Stimulated activated effector memory CD8-positive, alpha-beta T cell treated with anti-CD3 and anti-CD28 coated beads, Interleukin-12 subunit alpha, Interleukin-12 subunit beta, amount 100 ng/mL, for 72 hours (primary cell): ENCODE measurements around the gene TTC23L.

ENCODE experiments used
- ATAC-seq: fragments of 150-1000 bp; cut with Tn5 transposase; 2 replicates; pipeline ENCODE4 v1.10.0; 2021
- DNase-seq, 2 donors: peaks; one replicate each; pipeline ENCODE4 v3.0.0; 2021 to 2022; ENCODE audit warnings: low spot score in 2 of 2
- H3K27ac Mint-ChIP-seq: one replicate; pipeline ENCODE4 v1.8.0; 2022; ENCODE audit warnings: mild to moderate bottlenecking, mixed read lengths
- H3K36me3 Mint-ChIP-seq: one replicate; pipeline ENCODE4 v1.8.0; 2022; ENCODE audit warnings: mild to moderate bottlenecking, mixed read lengths
- H3K4me1 Mint-ChIP-seq: one replicate; pipeline ENCODE4 v1.8.0; 2022; ENCODE audit warnings: mixed read lengths
- H3K4me3 Mint-ChIP-seq: one replicate; pipeline ENCODE4 v1.8.0; 2022; ENCODE audit warnings: mild to moderate bottlenecking, mixed read lengths
- H3K9me3 Mint-ChIP-seq: one replicate; pipeline ENCODE4 v1.8.0; 2022; ENCODE audit warnings: mixed read lengths

The TTC23L gene

DNA sequence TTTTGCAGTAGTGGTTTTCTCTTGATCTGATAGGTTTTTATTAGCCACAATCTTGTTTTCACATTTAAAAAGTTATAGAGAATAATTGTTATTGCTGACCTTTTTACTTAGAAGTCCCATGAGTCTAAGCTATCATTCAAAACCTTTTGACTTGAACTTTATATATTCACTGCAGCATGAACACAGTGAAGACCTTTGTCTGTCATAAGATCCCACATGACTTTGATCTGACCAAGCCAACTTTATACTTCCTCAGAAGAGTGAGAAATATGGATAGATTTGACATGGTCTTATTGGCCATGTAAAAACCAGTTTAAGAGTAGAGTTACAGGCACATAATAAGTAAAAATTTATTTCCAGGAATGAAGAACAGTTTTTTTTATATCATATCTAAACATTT lies 42.3 kb downstream of the TTC23L start:
- H3K27ac Mint-ChIP-seq: no peak overlapping the region
- DNase-seq (no peak), ATAC-seq (no peak)

DNA sequence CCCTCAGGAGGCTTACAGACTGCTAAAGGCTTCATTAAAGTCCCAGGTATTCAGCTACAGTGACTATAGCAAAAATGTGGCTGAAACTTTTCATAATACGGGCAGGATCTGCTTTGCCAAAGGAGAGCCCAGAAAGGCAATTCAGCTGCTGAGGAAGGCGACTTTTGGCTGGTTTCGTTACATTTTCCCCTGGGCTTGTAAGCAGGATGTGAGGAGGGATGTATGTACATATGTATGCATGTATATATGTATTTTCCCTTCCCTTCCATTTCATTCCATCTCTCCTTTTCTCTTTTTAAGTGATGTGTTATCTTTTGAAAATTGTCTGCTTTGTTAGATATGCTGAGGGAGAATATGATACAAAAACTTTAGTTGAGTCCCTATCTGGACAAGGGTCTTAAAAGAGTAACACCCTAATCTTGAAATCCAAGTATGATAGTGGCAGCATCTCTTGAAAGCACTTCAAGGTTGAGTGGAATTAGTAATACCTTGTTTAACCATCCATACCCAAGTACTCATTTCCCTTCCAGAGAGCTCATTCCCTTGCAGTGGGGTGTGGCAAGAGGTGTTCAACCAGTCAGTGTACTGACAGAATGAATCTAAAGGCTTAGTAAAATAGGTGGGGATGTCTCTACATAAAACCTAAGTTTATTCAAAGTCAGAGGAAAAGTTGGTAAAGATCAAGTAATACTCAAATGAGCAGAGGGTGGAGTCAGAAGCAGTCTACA lies 47.6 kb downstream of the TTC23L start:
- H3K27ac Mint-ChIP-seq: no peak overlapping the region
- DNase-seq (no peak), ATAC-seq (no peak)
- no peaks in the 10 kb centered on the region for H3K9me3 Mint-ChIP-seq
- no peaks in the 10 kb centered on the region for H3K36me3 Mint-ChIP-seq
- no peaks in the 10 kb centered on the region for H3K4me1 Mint-ChIP-seq
- no peak overlapping the region for H3K4me3 Mint-ChIP-seq

More for the DNA sequence above, 42.3 kb downstream of the TTC23L start:
- Mint-ChIP-seq H3K36me3 (no peaks in the 10 kb centered on the region), H3K9me3 (peaks cover 5% of the 10 kb centered on the region), H3K4me3 (no peak overlapping the region), H3K4me1 (no peaks in the 10 kb centered on the region)

DNA sequence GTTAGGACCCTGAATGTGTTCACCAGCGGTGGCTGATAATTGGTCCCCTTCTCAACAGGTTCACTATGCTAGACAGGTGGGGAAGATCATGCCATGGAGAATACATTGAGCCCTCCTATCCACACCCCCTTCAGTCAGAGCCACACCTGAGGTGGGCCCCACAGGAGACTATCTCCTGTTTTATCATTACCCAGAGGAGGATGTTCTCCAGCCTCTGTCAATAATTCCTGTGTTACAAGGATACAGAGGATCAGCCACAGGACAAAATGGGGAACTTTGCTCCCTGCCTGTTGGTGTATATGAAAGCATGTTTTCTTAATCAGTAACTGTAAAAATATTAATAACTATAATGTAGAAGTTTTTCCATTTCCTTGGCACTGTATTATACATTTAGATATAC lies 50.4 kb downstream of the TTC23L start:
- no peak for DNase-seq
- Mint-ChIP-seq H3K4me3 (no peak overlapping the region), H3K9me3 (no peaks in the 10 kb centered on the region), H3K36me3 (no peaks in the 10 kb centered on the region), H3K4me1 (no peaks in the 10 kb centered on the region), H3K27ac (no peak overlapping the region)
- ATAC-seq: no peak

DNA sequence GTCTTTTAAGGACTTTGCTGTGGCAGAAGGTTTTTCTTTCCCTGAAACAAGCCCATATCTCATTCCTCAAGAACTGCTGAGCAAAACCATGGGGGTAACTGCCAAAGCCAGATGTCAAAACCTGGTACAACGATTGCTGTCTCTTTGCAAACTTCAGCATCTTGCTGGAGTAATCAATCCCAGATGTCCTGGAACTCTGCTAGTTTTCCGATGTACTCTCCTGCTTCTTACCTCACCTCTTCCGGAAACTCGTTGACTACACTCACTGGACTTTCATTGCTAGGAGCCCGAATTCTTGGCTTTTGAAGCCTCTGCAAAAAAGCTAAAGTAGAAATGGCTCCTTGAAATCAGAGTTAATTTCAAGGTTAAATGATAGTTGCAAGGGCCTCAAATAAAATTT lies 53.0 kb downstream of the TTC23L start:
- ATAC-seq (no peak), DNase-seq (no peak)
- no peak overlapping the region for H3K27ac Mint-ChIP-seq
- H3K9me3 Mint-ChIP-seq: no peaks in the 10 kb centered on the region
- H3K4me1 Mint-ChIP-seq: no peaks in the 10 kb centered on the region
- no peak overlapping the region for H3K4me3 Mint-ChIP-seq
- peaks cover 5% of the 10 kb centered on the region for H3K36me3 Mint-ChIP-seq

DNA sequence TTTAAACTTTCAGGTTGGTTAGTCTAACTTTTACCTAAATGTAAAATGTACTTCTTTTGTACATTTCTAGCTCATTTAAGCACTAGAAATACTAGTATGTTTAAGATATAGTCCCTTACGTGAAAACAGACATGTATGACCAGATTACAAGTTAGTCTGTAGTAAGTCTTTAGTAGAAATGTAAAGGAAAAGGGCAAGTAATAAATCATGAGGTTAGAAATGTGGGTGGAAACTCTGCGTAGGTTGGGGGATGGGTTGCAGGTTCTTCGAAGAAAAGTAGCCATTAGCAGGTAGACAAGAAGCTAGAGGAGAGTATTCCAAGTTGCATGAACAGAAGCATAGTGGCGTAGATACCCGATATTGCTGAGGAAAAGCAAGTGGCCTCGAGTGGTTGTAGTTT lies 53.5 kb downstream of the TTC23L start:
- no peak for DNase-seq
- Mint-ChIP-seq H3K9me3 (no peaks in the 10 kb centered on the region), H3K4me1 (no peaks in the 10 kb centered on the region), H3K27ac (no peak overlapping the region), H3K36me3 (peaks cover 5% of the 10 kb centered on the region), H3K4me3 (no peak overlapping the region)
- ATAC-seq: no peak

DNA sequence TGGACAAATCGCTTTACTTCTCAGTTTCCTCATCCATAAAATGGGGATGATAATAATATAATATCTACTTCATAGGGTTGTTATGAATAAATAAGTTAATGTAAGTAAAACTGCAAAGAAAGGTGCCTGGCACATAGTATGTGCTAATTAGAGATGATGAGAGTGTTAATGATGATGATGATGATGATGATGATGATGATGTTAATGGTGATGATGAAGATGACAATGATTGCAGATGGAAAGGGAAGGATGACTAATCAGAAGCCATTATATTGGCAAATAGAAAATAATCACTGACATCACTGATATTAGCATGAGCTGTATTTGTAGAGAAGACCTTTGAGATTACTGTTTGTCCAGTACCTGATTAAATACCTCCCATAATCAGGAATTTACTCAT lies 55.8 kb downstream of the TTC23L start:
- no peaks in the 10 kb centered on the region for H3K9me3 Mint-ChIP-seq
- DNase-seq (no peak), ATAC-seq (no peak)
- no peak overlapping the region for H3K4me3 Mint-ChIP-seq
- H3K27ac Mint-ChIP-seq: no peak overlapping the region
- peaks cover 5% of the 10 kb centered on the region for H3K36me3 Mint-ChIP-seq
- no peaks in the 10 kb centered on the region for H3K4me1 Mint-ChIP-seq

DNA sequence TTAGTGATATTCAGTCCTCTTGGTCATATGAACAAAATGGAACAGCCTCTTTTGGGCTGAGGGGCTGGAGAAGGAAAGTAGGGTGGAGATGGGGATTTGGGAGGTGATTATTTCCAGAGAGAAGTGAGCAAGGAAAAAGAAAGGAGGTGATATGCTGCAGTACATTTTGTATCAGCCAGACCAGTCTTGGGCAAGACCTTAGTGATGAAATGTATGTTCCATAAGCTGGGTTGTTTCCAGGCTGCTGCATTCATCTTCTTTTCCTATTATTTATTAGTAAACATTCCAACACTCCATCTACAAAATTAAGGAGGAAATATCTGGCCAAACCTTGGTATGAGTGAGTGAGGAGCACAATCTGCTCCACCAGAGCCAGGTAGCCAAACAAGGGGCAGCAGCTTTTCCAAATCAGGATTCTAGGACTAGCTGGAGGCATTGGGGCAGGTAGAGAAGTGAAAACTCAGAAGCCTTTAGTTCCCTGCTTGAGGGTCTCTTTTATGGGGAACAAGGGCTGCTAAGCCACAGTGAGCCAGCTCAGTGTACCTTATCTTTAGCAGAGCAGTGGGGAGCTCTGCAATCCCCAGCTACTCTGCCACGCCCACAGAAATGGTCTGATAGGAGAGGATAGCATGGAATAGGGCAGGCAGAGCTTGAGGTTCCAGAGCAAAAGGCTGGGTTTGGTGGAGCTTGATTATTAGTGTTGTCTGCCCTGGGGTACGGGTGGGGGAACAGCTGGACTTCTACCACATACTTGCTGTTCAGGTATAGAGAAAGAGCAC lies 56.9 kb downstream of the TTC23L start:
- H3K4me1 Mint-ChIP-seq: no peaks in the 10 kb centered on the region
- H3K9me3 Mint-ChIP-seq: no peaks in the 10 kb centered on the region
- peaks cover 5% of the 10 kb centered on the region for H3K36me3 Mint-ChIP-seq
- no peak overlapping the region for H3K4me3 Mint-ChIP-seq
- no peak overlapping the region for H3K27ac Mint-ChIP-seq
- ATAC-seq: no peak
- no peak for DNase-seq

DNA sequence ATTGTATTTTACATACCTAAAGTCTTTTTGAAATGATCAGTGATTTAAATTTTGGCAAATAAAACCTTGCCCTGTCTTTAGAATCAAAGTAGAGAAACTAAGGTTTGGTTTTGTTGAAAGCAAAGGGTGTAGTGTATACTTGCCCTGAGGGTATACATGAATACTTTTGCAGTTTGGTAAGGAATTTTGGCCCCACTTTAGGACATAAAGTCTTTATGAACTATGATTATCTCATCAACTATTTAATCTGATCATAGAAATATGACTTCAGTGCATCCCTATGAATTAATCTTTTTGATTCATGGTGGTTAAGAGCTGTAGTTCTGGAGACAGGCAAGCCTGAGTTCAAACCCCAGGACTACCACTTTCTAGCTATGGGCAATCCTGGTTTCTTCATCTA lies 58.7 kb downstream of the TTC23L start:
- Mint-ChIP-seq H3K4me3 (no peak overlapping the region), H3K27ac (no peak overlapping the region), H3K36me3 (peaks cover 5% of the 10 kb centered on the region), H3K4me1 (no peaks in the 10 kb centered on the region), H3K9me3 (no peaks in the 10 kb centered on the region)
- no peak for ATAC-seq
- DNase-seq: no peak

DNA sequence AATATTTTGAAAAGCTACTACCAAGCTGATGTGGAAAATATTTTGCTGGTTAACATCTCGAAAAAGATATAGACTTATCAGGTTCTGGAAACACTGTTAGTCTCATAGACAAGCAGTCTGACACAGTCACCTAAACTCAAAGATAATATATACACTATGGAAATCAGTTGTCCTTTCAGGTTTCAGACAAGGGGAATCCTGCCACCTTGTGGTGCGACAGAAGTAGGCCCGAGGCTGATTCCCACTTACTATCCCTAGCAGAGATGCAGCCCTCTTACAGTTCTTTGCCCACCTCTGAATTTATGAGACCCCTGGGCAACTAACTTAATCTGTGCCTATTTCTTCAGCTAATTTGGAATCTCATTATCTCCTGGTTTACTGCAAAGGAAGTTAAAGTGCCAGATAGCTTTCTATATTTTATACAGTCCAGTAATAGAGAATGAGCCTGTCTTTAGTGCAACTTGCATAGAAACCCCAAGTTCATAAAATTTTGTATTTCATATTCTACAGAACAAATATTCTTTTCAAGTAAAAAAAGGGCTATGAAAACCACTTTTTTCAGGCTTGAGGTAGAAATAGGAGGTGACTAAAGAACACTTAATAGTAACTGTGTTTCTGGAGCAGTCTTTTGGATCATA lies 59.4 kb downstream of the TTC23L start:
- no peaks in the 10 kb centered on the region for H3K9me3 Mint-ChIP-seq
- H3K4me3 Mint-ChIP-seq: no peak overlapping the region
- ATAC-seq (peak; percentile 75), DNase-seq (peak in 1 of 2 donors; percentile 10)
- no peaks in the 10 kb centered on the region for H3K4me1 Mint-ChIP-seq
- H3K36me3 Mint-ChIP-seq: peaks cover 5% of the 10 kb centered on the region
- H3K27ac Mint-ChIP-seq: no peak overlapping the region

DNA sequence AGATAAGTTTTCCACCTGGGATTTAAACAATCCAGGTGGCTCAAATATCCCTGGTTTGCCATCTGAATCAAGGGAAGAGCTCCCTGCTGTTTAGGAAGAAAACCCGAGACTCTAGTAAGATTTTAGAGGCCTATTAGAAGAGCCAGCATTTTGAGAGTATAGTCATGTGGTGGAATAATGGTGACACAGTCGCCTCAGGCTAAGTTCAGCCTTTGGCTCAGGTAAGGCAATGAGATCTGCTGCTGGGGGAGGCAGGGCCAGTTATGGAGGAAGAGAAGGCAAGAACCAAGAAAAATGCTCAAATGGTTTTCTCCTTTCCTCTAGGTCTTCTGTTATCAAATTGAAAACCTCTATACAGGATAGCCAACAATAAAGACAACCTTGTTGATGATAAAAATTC lies 60.1 kb downstream of the TTC23L start:
- Mint-ChIP-seq H3K36me3 (peaks cover 5% of the 10 kb centered on the region), H3K4me1 (no peaks in the 10 kb centered on the region), H3K27ac (no peak overlapping the region), H3K9me3 (no peaks in the 10 kb centered on the region), H3K4me3 (no peak overlapping the region)
- ATAC-seq (no peak), DNase-seq (no peak)

DNA sequence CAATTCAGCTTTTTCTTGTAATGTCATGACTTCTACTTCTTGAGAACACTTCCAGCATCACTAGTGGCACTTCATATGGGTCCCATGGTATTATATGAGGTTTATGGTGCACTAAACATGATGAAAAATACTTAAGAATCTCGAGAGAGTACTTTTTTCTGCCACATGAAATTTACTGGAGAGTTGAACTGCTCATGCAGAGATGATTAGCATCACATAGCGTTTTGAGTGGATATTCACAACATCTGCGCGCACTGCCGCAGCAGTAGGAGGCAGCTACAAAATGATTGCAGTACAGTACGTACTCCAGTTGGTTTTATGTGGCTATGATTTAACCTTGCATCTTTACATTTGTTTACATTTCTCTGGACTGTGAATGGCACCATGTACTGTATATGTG lies 61.7 kb downstream of the TTC23L start:
- DNase-seq (no peak), ATAC-seq (no peak)
- no peak overlapping the region for H3K27ac Mint-ChIP-seq
- peaks cover 12% of the 10 kb centered on the region for H3K36me3 Mint-ChIP-seq
- H3K4me1 Mint-ChIP-seq: no peaks in the 10 kb centered on the region
- no peak overlapping the region for H3K4me3 Mint-ChIP-seq
- no peaks in the 10 kb centered on the region for H3K9me3 Mint-ChIP-seq

DNA sequence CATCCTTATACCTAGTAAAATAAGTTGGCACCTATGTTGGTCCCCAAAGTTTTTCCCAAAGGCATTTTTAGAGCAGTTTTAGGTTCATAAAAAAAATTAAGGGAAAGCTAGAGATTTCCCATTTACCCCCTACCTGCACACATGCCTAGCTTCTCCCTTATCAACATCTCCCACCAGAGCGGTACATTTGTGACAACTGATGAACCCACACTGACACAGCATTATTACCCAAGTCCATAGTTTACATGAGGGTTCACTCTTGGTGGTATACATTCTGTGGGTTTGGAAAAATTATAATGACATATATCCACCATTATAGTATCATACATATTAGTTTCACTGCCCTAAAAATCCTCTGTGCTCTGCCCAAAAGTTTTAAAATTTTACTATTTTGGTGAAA lies 64.3 kb downstream of the TTC23L start:
- ATAC-seq (no peak), DNase-seq (no peak)
- H3K9me3 Mint-ChIP-seq: no peaks in the 10 kb centered on the region
- no peak overlapping the region for H3K27ac Mint-ChIP-seq
- no peaks in the 10 kb centered on the region for H3K4me1 Mint-ChIP-seq
- peaks cover 24% of the 10 kb centered on the region for H3K36me3 Mint-ChIP-seq
- no peak overlapping the region for H3K4me3 Mint-ChIP-seq

DNA sequence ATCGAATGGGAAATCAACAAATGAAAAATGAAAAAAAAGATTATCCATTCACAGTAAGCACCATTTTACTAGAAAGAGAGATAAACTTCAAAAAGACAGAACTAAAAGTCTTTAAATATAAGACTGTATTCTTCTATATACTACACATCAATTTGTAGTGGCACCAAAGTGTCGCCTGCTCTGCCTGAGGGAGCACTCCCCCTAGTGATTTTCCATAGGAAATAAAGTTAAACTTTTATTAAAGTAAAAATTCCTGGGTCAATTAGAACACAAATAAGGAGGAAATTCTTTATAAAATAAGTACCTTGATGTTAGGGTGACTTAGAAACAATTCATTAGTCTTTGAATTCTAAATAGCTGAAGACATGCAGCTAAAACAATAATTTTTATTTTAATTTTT lies 66.6 kb downstream of the TTC23L start:
- H3K36me3 Mint-ChIP-seq: peaks cover 47% of the 10 kb centered on the region
- no peaks in the 10 kb centered on the region for H3K4me1 Mint-ChIP-seq
- H3K4me3 Mint-ChIP-seq: no peak overlapping the region
- DNase-seq: no peak
- no peak overlapping the region for H3K27ac Mint-ChIP-seq
- no peak for ATAC-seq
- no peaks in the 10 kb centered on the region for H3K9me3 Mint-ChIP-seq

DNA sequence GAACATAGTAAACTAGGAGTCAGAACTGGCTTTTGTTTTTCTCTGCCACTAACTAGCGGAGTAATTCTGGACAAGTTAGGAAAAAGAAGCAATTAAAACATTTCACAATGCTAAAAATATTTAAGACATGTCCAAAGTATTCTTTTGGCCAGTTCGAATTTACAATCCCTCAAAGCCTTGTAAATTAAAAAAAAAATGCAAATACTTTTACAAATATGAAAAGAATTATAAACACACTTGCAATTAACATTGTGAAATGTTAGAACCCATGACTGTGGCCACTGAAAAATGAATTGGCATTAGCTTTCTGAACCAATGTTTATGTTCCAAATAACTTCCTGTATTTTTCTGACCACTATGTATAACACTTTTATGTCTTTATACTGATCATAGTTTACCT lies 74.1 kb downstream of the TTC23L start:
- peaks cover 32% of the 10 kb centered on the region for H3K4me1 Mint-ChIP-seq
- no peaks in the 10 kb centered on the region for H3K9me3 Mint-ChIP-seq
- DNase-seq: no peak
- peaks cover 80% of the 10 kb centered on the region for H3K36me3 Mint-ChIP-seq
- ATAC-seq: no peak
- H3K27ac Mint-ChIP-seq: no peak overlapping the region
- no peak overlapping the region for H3K4me3 Mint-ChIP-seq

DNA sequence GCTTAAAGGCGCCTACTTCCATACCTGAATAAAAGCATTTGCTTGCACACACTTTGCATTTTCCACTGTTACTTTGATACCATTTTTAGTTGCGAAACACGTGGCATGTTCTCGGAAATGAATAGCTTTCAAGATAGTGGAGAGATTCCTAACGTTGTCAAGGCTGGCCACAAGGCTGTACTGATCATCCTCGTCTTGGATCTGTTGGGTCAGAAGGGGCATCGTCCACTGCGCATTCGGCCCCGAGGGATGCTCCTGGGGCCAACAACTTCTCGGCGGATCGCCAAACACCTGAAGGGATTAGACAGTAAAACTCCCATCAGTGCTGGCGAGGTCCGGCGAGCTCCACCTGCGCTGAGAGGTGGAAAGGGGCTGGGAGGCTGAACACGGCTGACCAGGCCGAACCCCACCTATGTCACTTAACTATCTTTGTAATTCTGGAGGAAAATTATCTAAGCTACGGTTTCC lies 75.7 kb downstream of the TTC23L start:
- peak in 1 of 2 donors; percentile 62 for DNase-seq
- H3K4me1 Mint-ChIP-seq: peaks cover 32% of the 10 kb centered on the region
- peaks cover 80% of the 10 kb centered on the region for H3K36me3 Mint-ChIP-seq
- no peak overlapping the region for H3K27ac Mint-ChIP-seq
- H3K9me3 Mint-ChIP-seq: no peaks in the 10 kb centered on the region
- no peak overlapping the region for H3K4me3 Mint-ChIP-seq
- ATAC-seq: peak; percentile 0
